GM19468 (cell line): ENCODE results near the gene LILRA6.
"Not testable (repeated sequence)": the region's sequence is repeated elsewhere in the genome, so short reads cannot be mapped to it uniquely, and the experiment has no call there.

Source experiments
- ATAC-seq: cut with Tn5 transposase; IDR thresholded peaks from one replicate; pipeline ENCODE4 v1.9.1; 2021; ENCODE audit warnings: mild to moderate bottlenecking, moderate library complexity, moderate number of reproducible peaks; ENCODE audit not compliant: unreplicated experiment; ENCODE audit errors: extremely low read depth

LILRA6 gene

DNA sequence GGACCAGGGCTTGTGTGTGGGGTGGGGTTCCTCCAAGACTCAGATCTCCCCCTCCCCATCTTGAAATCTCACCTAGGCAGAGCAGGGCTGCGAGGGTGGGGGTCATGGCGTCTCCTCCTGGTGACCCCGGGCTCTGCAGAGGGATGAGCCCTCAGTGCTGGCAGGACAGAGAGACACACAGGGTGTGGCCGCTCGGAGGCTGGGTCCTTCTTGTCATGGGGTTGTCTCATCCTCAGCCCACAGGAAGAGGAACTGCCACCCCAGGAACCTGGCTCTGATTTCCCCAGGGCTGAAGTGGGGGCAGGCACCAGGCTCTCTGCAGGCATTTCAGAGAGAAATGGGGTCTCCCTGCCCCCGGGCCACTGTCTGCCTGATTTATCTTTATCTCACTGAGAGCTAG is at the start of gene LILRA6:
Gene LILRA6, minus strand, starts transcription at position 145 of the 400 bp plus-strand sequence.
- not testable (repeated sequence) for ATAC-seq

DNA sequence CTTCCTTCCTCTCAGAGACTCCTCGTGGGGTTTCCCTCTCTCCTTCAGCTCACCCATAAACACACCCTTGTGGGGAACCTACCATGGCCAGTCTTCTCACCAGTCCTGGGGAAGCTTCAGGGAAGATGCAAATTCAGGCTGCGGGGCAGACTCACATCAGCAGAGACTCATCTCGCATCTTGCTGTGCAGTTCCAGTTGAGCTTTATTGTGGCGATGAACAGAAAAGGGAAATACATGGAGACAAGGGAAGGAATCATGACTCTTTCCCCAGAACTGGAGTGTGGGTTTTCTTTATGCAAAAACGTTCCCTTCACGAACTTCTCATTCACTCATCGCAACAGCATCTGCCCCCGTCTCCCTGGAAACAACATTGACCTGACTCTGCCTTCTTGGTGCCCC is 46.6 kb upstream of the LILRA6 start:
- not testable (repeated sequence) for ATAC-seq

DNA sequence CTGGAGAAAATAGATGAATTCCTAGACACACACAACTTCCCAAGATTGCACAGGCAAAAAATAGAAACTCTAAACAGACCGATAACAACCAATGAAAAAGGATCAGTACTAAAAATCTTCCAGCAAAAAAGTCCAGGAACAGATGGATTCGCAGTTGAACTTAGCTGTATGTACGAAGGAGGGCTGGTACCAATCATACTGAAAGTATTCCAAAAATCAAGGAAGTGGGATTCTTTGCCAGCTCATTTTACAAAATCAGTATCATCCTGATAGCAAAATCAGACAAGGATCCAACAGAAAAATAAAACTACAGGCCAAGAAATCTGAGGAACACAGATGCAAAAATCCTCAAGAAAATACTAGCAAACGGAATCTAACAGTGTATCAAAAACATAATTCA is 44.9 kb upstream of the LILRA6 start:
- ATAC-seq: no peak

DNA sequence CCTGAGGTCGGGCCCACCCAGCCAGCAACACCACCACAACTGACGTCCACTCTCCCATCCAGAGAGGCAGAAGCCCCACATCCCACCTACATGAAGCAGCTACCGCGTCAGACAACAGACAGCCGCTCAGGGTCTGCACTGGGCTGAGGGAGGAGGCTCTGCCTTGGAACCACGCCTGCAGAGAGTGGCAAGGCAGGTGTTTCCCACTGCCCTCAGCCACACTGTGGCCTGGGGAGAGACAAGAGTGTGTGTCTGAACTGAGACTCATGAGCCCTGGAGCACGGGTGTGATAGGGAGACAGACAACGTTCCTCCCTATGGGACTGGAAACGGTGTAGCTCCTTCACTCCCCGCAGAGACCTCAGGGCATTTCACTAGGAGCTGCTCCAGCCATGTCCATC is 43.7 kb upstream of the LILRA6 start:
- ATAC-seq: not testable (repeated sequence)

DNA sequence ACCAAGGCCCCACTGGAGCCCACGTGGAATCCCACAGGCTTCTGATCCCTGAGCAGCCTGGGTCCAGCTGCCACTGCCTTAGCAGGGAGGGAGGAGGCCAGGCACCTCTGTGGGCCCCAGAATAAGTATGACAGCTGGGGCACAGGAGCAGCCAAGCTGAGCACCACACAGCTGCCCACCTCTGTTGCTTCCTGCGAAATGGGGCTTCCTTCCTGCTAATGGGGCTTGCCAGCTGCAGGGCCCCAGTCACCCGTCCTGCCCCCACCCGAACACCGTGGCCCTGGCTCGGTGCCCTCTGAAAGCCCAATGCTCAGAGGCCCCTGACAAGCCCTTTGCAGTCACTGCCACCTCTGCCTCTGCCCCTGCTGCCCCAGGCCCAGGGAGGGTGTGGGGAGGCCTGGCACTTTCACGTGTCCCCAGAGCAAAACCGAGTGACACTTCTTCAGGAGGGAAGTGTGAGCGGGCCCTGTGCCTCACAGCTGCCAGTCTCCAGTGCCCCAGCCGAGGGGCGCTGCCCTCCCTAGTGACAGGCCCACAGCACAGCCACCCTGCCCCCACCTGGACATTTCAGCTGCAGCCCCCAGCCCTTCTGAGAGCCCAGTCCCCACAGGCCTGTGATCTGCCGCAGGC is 43.0 kb upstream of the LILRA6 start:
- not testable (repeated sequence) for ATAC-seq

DNA sequence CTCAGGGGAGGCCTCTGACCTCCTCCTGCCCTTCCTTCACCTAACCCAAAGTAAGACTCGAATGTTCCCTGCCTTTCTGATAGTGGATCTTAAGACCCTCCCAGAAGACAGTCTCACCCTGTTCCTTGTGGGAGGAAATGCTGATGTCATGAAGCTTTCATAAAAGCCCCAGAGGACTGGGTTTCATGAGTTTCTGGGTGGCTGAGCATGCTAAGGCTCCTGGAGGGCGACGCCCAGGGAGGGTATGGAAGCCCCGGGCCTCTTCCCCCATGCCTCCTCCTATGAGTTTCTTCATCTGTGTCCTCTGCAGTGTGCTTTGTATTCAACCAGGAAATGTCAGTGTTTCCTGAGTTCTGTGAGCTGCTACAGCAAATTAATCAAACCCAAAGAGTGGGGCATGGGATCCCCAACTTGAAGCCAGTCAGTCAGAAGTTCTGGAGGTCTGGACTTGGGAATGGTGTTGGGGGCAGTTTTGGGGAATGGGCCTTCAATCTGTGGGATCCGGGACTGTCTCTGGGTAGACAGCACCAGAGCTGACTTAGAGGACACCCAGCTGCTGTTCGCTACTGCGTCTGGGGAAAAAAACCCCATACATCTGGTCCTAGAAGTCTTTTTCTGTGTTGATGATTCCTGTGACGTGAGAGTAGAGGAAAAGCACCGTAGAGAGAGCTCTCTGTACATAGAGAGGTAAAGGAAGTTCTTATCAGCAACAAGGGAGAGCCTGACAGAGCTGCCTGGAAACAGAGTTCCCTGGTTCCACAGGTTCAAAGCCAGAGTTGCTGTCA is 40.3 kb upstream of the LILRA6 start:
- ATAC-seq: no peak

DNA sequence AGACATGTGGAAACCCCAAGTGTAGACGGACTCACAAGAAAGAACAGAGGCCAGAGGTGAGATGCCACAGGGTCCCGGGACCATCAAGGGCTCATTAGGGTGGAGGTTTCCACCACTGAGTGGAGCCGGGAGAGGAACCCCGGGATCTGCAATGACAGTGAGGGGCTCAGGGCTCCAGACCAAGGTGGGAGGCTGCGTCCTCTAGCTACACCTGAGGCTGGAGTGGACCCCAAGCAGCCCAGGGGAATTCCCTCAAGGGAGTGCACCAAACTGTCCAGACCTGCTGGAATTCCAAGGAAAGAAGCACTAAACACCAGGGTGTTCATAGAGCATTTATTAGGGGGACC is 39.1 kb upstream of the LILRA6 start:
- not testable (repeated sequence) for ATAC-seq

DNA sequence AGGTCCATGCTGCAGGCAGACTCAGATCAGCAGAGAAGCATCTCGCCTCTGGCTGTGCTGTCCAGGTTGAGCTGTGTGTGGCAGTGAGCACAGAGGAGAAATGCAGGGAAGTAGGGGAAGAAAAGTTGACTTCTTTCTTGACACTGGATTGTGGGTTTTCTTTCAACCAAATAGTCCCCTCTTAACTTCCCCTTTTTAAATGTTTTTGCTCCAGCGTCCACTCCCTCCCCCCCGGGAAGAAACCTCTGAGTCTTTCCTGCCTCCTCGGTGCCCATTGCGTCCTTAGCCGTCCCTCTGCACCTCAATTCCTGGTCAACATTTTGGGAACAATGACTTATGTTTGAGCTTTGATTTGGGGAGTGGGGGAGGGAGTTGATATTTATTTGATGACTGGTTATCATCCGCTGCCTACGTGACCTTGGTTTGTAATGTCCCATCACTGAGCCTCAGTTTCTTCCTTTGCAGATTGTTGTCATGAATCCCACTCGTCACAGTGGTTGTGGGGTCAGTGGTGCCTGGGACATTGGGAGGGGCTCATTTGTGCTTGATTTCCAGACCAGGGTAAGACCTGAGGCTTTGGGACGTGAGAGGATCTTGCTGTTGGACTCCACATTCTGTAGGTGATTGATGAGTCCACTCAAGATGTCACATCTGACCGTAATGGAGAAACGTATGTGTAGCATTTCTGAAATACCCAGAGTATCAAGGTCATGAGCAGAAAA is 38.6 kb upstream of the LILRA6 start, which contains the start of gene LILRB2:
Gene LILRB2, minus strand, starts transcription at position 104 of the 722 bp plus-strand sequence. CDS start 614 bp downstream, outside the sequence.
- no peak for ATAC-seq

DNA sequence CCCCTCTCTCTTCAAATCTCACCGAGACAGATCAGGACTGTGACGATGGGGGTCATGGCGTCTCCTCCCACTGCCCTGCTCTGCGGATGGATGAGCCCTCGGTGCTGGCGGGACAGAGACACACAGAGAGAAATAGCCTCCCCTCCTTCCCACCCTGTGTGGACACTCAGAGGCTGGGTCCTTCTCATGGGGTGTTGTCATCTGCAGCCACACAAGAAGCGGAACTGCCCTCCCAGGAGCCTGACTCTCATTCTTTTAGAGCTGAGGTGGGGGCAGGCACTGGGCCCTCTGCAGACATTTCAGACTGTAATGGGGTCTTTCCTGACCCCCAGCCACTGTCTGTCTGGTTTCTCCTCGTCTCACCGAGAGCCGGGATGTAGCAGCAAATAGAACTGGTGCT is 37.9 kb upstream of the LILRA6 start:
- ATAC-seq: not testable (repeated sequence)

DNA sequence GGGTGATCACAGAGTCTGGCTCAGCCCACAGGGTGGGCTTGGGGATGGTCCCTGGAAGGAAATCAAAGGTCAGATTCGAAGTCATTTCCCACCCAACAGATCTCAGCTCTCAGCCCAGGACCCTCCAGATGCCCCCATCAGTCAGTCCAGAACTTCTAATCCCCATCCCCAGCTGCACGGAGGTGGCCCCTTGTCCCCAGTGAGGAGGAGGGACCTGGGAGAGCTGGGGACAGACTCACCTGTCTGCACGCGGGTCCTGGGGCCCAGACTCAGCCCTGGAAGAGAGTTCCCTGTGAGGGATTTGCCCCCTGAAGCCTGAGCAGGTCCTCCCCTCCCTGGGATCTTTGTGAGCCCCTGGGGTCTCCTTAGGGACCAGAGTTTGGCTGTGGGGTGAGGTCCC is 37.4 kb upstream of the LILRA6 start:
- not testable (repeated sequence) for ATAC-seq

DNA sequence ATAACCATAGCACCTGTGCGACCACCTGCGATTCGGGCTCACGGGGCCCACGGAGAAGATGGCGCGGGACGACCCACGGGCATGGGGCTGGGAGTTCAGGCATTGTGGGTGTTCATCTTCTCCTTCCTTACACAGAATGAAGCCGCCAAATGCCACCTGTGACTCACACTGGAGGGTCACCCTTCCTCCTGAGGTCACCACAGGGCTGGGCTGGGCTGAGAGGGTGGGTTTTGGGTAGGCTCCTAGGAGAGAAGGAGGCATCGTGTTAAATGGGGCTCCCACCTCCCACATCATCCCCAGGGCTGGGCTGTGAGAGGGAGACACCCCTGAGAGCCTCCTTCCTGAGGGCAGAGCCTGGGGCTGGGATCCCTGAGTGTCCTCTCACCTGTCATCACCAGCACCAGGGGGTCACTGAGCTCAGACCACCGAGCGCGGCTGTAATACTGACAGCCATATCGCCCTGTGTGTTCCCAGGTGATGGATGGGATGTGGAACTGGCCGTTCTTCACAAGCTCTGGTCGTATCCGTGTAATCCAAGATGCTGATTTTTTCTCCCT is 36.9 kb upstream of the LILRA6 start:
- ATAC-seq: no peak

DNA sequence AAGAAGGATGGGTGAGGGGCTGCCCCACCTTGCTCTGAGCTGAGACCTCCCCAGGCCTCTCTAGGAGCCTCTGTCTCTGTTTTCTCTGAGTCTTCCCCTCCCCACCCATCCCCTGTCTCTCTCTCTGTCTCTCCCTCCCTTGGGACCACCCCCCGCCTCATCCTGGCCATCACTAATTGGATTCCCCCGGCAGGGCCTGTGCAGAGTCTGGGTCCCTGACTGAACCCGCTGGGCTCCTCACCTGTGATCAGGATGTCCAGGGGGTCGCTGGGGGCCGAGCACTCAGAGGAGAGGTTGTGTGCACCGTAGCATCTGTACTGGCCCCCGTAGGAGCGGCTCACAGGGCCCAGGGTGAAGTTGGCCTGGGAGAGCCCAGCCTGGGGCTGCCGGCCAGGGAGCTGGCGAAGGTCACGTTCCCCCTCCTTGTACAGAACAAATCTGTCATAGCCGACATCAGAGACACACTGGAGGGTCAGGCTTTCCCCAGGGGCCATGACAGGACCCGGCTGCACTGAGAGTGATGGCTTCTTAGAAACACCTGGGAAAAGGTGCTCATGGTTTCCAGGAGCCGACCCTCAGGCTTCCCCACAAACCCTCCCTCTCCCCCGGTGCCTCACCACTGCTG is 36.1 kb upstream of the LILRA6 start:
- ATAC-seq: not testable (repeated sequence)

DNA sequence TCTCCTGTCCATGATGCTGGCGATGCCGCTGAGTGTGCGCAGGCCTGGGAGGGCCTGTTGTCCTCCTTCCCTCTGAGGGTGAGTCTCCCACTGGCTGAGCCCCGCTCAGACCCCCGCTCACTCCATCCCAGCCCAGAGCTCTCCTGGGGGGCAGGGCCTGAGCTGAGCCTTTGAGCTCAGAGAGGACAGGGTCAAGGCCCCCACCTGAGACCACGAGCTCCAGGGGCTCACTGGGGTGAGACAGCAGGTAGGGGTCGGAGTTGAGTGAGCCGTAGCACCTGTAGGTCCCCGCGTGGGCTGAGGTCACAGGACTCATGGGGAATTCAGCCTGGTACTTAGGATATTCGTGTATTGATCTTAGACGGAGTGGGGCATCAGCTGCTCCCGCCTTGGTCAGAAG is 35.5 kb upstream of the LILRA6 start:
- not testable (repeated sequence) for ATAC-seq

DNA sequence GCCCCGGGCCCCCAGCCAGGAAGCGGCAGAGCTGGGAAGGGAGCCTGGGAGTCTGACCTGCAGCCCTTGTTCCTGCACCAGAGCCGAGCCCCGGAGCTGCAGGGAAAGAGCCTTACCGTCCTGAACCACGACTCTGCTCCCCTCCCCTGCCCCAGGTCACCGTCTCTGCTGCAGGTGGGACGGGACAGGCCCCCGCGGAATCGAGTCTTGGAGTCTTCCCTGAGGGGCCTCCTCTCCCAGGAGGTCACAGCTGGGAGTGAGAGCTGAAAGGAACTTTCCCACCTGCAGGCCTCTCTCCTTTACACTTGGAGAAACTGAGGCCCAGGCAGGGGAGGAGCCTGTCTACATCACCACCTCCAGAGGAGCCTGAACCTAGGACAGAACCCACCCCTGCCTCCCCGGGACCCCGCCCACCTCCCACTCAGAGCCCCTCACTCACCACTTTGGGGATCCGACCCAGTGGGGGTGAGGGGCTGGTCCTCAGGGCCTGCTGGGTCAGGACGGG is 34.6 kb upstream of the LILRA6 start:
- not testable (repeated sequence) for ATAC-seq

DNA sequence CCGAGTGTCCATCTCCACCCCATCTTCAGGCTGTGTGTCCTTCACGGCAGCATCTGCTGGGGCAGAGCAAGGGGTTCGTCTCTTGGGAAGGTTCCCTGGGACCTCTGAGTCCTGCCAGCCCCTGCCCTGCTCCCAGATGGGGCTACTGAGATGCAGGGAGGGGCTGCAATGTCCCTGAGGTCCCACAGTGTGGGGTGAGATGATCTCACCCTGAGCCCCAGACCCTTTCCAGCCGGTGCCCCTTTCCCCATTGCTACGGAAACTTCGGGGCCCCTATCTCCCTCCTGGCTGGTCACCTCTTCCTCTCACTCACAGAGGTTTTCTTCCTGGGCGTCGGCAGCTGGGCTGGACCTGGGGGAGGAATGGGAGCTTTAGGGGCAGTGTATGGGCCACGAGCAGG is 33.4 kb upstream of the LILRA6 start:
- no peak for ATAC-seq

DNA sequence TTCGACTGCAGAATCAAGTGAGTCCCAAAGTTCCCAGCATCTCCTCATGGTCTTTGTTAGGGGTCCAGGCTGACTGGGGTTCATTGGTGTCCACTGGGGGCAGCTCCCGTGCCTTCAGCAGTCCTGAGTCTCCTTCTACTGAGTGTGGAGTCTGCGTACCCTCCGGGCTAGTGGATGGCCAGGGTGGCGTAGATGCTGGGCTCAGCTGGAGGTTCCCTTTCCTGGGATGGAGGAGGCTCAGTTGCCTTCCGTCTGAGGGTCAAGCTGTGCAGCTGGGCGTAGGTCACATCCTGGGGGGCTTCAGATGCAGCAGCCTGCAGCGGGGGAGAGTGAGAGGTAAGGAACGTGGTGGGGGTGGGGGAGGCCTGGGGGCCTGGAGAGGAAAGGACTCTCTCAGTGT is 31.9 kb upstream of the LILRA6 start:
- ATAC-seq: not testable (repeated sequence)

DNA sequence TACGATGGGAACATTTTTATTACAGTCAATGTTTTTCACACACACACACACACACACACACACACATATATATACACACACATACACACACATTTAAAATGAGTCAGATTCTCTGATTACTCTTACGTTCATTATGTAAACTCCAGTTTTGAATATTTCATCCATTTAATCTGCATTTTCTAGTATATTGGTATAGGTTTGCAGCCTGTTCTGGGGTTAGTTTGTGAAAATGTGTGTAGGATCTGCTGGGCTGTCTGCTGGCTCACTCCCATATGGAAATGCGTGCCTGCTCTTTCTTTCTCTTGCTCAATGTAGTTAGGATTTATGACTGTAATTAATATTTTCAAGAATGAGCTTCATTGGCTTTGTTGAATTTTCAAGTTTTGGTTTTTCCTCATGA is 31.2 kb upstream of the LILRA6 start:
- ATAC-seq: no peak

DNA sequence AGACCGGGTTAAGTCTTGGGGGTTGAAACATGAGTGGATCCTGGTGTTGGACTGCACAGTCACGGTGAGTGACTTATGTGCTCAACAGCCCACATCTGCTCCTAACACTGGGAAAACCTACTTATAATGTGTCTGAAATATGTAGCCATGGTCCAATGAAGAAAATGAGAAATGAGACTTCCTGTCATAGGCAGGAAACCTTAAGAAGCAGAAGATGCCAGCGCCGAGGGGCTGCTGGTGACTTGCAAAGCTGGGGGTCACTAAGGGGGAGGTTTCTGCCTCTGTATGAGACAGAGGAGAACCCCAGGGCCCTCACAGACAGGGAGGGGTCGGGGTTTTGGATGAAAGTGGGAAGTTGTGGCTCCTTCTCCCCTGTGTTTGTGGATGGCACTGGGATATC is 29.6 kb upstream of the LILRA6 start:
- ATAC-seq: not testable (repeated sequence)

DNA sequence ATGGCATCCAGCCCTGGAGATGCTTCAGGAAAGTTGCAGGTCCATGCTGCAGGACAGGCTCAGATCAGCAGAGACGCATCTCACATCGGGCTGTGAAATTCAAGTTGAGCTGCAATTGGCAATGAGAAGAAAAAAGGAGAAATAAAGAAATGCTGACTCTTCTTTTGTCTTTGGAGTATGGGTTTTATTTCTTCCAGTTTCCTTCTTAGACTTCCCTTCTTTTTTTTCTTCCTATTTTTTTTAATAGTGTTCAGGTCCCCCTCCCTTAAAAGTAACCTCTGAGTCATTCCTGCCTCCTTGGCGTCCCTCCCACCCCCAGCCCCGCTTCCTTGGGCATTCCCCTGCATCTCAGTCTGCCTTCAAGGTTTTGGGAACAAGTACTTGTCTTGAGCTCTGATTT is 29.0 kb upstream of the LILRA6 start:
- ATAC-seq: not testable (repeated sequence)

DNA sequence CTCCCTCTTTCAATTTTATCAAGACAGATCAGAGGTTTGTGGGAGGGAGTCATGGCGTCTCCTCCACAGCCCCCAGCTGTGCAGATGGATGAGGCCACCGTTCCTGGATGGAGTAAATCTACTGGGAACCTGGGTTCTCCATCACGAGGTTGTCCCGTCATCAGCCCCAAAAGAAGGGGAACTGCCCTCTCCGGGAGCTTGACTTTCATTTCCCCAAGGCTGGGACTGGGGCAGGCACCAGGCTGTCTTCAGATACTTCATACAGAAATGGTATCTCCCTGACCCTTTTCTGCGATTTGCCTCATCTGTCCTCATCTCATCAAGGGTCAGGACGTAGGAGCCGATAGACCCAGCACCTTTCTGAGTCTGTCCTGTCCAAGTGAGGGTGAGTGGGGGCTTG is 28.5 kb upstream of the LILRA6 start:
- no peak for ATAC-seq
